Kidney (tissue), 14 donors: ENCODE measurements around the gene HEG1. TPM values are rescaled to one million over a fixed set of nuclear protein-coding genes. Genes with fewer than 3 reads are reported as not detected.

Experiments used
- DNase-seq, 5 donors: peaks; one replicate each; pipeline ENCODE4 v3.0.0-alpha.2; 2013 to 2020
- FAIRE-seq: peaks from 2 replicates; lab custom pipeline; 2012; peaks lifted over from hg19 to GRCh38; lab: Jason Lieb, UNC
- H3K27ac ChIP-seq, 2 donors: one replicate each; pipeline ENCODE4 v1.7.0; 2013; ENCODE audit warnings: low read depth in 2 of 2, low read length in 2 of 2, inconsistent platforms in 1 of 2
- H3K27me3 ChIP-seq: one replicate; pipeline ENCODE4 v1.7.1; 2013; ENCODE audit warnings: low read length, inconsistent platforms; ENCODE audit not compliant: control insufficient read depth, insufficient read depth
- H3K36me3 ChIP-seq, 3 donors: one replicate each; pipeline versions ENCODE4 v1.7.0 to v1.7.1; 2013; ENCODE audit warnings: low read length in 3 of 3, control low read depth in 1 of 3, inconsistent platforms in 1 of 3; ENCODE audit not compliant: insufficient read depth in 3 of 3, control insufficient read depth in 2 of 3
- H3K4me1 ChIP-seq, 3 donors: one replicate each; pipeline versions ENCODE4 v1.7.0 to v1.7.1; 2013; ENCODE audit warnings: low read length in 3 of 3, inconsistent platforms in 1 of 3, low read depth in 1 of 3; ENCODE audit not compliant: control insufficient read depth in 2 of 3, insufficient read depth in 2 of 3
- H3K4me3 ChIP-seq, 3 donors: one replicate each; pipeline versions ENCODE4 v1.7.0 to v1.8.1; 2013; ENCODE audit warnings: low read length in 3 of 3, control low read depth in 1 of 3, inconsistent platforms in 1 of 3
- H3K9ac ChIP-seq, 3 donors: one replicate each; pipeline versions ENCODE4 v1.7.0 to v1.7.1; 2013; ENCODE audit warnings: low read length in 3 of 3, control low read depth in 1 of 3, inconsistent platforms in 1 of 3
- H3K9me3 ChIP-seq, 3 donors: one replicate each; pipeline versions ENCODE4 v1.7.0 to v1.7.1; 2013; ENCODE audit warnings: low read length in 3 of 3, control low read depth in 1 of 3, inconsistent platforms in 1 of 3; ENCODE audit not compliant: control insufficient read depth in 2 of 3, insufficient read depth in 1 of 3
- CTCF ChIP-seq: IDR thresholded peaks from 3 replicates; pipeline ENCODE4 v1.5.1; 2012; ENCODE audit warnings: mild to moderate bottlenecking, moderate library complexity, borderline replicate concordance; ENCODE audit not compliant: insufficient read depth; ENCODE audit errors: extremely low read depth
- intact Hi-C: fragments of 100-400 bp; cut with DNase I; formaldehyde crosslinking; loops from one replicate; pipeline ENCODE4 v1.11.1; 2022
- polyA plus RNA-seq: library from polyadenylated mRNA; stranded (reverse); fragments of 350-450 nt; fragmentation: Illumina TruSeq; extraction: RNeasy Lipid Tissue Mini Kit (QIAGEN cat#74804); gene quantifications from one replicate; pipeline ENCODE4 v1.2.3, GENCODE V29; 2014; ENCODE audit warnings: low read depth, low replicate concordance; ENCODE audit not compliant: insufficient read depth
- total RNA-seq: library from RNA; stranded (reverse); fragmentation: NEBNext Ultra II Directional; extraction: Animal tissue kit (Norgen Biotek cat#: 25700); gene quantifications from one replicate; pipeline ENCODE4 v1.2.1, GENCODE V29; 2021
- donor health status: control.
- donor health status: control.
- donor health status: control.
- donor health status: control.
- donor health status: control.
- donor health status: DM: yes; HTN: yes; CAD: no.
- donor health status: Normal renal cell carcinoma (clear cell type).

Gene HEG1
- total and polyA plus RNA-seq, 2 donors from 2014 or later: 10.3 to 96.3 TPM

- Histone ChIP-seq H3K9me3 (no peaks in the 10 kb centered on the region), H3K27me3 (no peaks in the 10 kb centered on the region), H3K9ac (no peak overlapping the region), H3K4me3 (no peak overlapping the region), H3K4me1 (no peaks in the 10 kb centered on the region), H3K27ac (no peak overlapping the region), H3K36me3 (no peaks in the 10 kb centered on the region)
- no peak for DNase-seq
- no peak for TF ChIP-seq CTCF
- FAIRE-seq: no peak
- intact Hi-C loops: no loop called here
Measured at GRCh38 chr3:125076464-125076863, 20.7 kb upstream of the HEG1 start.

GRCh38 chr3:125075738-125076137, 19.9 kb upstream of the HEG1 start:
- FAIRE-seq (no peak), DNase-seq (no peak)
- no peaks in the 10 kb centered on the region for H3K36me3 ChIP-seq
- no peaks in the 10 kb centered on the region for H3K27me3 ChIP-seq
- no peak overlapping the region for H3K27ac ChIP-seq
- no peak overlapping the region for H3K9ac ChIP-seq
- intact Hi-C loops: no loop called here
- H3K4me3 ChIP-seq: no peak overlapping the region
- no peaks in the 10 kb centered on the region for H3K9me3 ChIP-seq
- TF ChIP-seq CTCF: no peak
- H3K4me1 ChIP-seq: no peaks in the 10 kb centered on the region

GRCh38 chr3:125073390-125073905, 17.7 kb upstream of the HEG1 start:
- TF ChIP-seq CTCF: no peak
- Histone ChIP-seq H3K36me3 (no peaks in the 10 kb centered on the region), H3K27ac (no peak overlapping the region), H3K9me3 (no peaks in the 10 kb centered on the region), H3K27me3 (no peaks in the 10 kb centered on the region), H3K4me1 (no peaks in the 10 kb centered on the region), H3K9ac (no peak overlapping the region), H3K4me3 (no peak overlapping the region)
- DNase-seq (no peak), FAIRE-seq (no peak)
- intact Hi-C loops: no loop called here

GRCh38 chr3:125072749-125073389, 17.1 kb upstream of the HEG1 start:
- intact Hi-C loops: no loop called here
- no peaks in the 10 kb centered on the region for H3K36me3 ChIP-seq
- no peak for TF ChIP-seq CTCF
- no peak overlapping the region for H3K27ac ChIP-seq
- no peaks in the 10 kb centered on the region for H3K9me3 ChIP-seq
- H3K4me3 ChIP-seq: no peak overlapping the region
- no peaks in the 10 kb centered on the region for H3K4me1 ChIP-seq
- FAIRE-seq (no peak), DNase-seq (no peak)
- no peak overlapping the region for H3K9ac ChIP-seq
- no peaks in the 10 kb centered on the region for H3K27me3 ChIP-seq
